ENCODE results near the gene ZNF184. TPM values are rescaled to one million over a fixed set of nuclear protein-coding genes. Genes with fewer than 3 reads are reported as not detected.

Gene ZNF184
- total and polyA plus RNA-seq, 9 of the 15 experiments (the other 6 are each of a cell fraction or from before 2014, with no cell fraction given) = 7.6 to 22.2 (median 12.8) TPM

DNA sequence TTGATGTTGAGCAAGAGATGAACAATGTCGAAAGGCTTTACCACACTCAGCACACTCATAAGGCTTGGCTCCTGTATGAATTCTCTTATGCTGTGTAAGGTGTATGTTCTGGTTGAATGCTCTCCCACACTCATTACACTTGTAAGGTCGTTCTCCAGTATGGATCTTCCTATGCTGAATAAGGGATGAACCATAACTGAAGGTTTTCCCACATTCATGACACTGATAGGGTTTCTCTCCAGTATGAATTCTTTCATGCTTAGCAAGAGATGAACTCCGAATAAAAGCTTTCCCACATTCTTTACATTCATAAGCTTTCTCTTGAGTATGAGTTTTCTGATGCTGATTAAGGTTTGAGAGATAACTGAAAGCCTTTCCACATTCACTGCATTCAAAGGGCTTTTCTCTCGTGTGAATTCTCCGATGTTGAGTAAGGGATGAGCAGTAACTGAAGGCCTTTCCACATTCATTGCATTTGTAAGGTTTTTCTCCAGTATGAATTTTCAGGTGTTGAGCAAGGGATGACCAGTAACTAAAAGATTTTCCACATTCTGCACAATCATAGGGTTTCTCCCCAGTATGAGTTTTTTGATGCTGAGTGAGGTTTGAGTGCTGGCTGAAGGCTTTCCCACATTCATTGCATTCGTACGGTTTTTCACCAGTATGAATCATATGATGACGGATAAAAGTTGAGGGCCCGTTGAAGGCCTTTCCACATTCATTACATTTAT lies 21.1 kb downstream of the ZNF184 start (continued):
- TF ChIP-seq, protein P1, sequence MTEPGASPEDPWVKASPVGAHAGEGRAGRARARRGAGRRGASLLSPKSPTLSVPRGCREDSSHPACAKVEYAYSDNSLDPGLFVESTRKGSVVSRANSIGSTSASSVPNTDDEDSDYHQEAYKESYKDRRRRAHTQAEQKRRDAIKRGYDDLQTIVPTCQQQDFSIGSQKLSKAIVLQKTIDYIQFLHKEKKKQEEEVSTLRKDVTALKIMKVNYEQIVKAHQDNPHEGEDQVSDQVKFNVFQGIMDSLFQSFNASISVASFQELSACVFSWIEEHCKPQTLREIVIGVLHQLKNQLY (CRISPR knock-in tag; conservative IDR thresholded peaks at IDR 0.05) = no peak
- TF ChIP-seq, protein P2, sequence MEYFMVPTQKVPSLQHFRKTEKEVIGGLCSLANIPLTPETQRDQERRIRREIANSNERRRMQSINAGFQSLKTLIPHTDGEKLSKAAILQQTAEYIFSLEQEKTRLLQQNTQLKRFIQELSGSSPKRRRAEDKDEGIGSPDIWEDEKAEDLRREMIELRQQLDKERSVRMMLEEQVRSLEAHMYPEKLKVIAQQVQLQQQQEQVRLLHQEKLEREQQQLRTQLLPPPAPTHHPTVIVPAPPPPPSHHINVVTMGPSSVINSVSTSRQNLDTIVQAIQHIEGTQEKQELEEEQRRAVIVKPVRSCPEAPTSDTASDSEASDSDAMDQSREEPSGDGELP (CRISPR knock-in tag; IDR thresholded peaks at IDR 0.05; ENCODE audit: borderline replicate concordance) = no peak
- TF ChIP-seq KLF10 (CRISPR knock-in tag; IDR thresholded peaks at IDR 0.05) (no peak), ZFP30 (CRISPR knock-in tag; IDR thresholded peaks at IDR 0.05; ENCODE audit: borderline replicate concordance) (no peak), TRIM24 (IDR thresholded peaks at IDR 0.05) (peak in 1 of 2 experiments; percentile 67; a peak in 2 of 4 replicates), MXI1 (IDR thresholded peaks at IDR 0.05; ENCODE audit: low read depth, low read length) (no peak), NRF1 (conservative IDR thresholded peaks at IDR 0.05 in 1 of 2, IDR thresholded peaks at IDR 0.05 in 1 of 2) (no peak), HNRNPUL1 (IDR thresholded peaks at IDR 0.05; ENCODE audit: low read length) (no peak), CBX5 (IDR thresholded peaks at IDR 0.05; ENCODE audit: borderline replicate concordance, low read depth) (peak; percentile 90; the same call in 1 of the 2 replicates), NFE2 (IDR thresholded peaks at IDR 0.05; ENCODE audit: low read depth) (no peak), NR2C2 (CRISPR knock-in tag; IDR thresholded peaks at IDR 0.05) (no peak), NR2C2 (tag; IDR thresholded peaks at IDR 0.05) (no peak), SREBF1 (IDR thresholded peaks at IDR 0.05; ENCODE audit: borderline replicate concordance, low read depth, low read length) (no peak), ZEB2 (IDR thresholded peaks at IDR 0.05) (no peak), SIX5 (IDR thresholded peaks at IDR 0.05; ENCODE audit: borderline replicate concordance in 1 of 2, insufficient read depth in 1 of 2, low read depth in 1 of 2, low read length in 2 of 2) (no peak), GABPB2 (CRISPR knock-in tag; conservative IDR thresholded peaks at IDR 0.05) (no peak), ZNF133 (CRISPR knock-in tag; IDR thresholded peaks at IDR 0.05) (no peak), DPF2 (IDR thresholded peaks at IDR 0.05) (no peak), ZBTB1 (CRISPR knock-in tag; IDR thresholded peaks at IDR 0.05; ENCODE audit: borderline replicate concordance, low read depth) (no peak), CBX1 (IDR thresholded peaks at IDR 0.05; ENCODE audit: low read depth) (peak; percentile 49; the same call in 1 of the 2 replicates), TCF3 (CRISPR knock-in tag; IDR thresholded peaks at IDR 0.05) (no peak), MCM3 (IDR thresholded peaks at IDR 0.05) (no peak), TRIM28 (IDR thresholded peaks at IDR 0.05) (peak; percentile 93), SMAD3 (CRISPR knock-in tag; conservative IDR thresholded peaks at IDR 0.05) (no peak), RBM17 (IDR thresholded peaks at IDR 0.05; ENCODE audit: borderline replicate concordance, low read depth, low read length) (no peak), U2AF2 (optimal IDR thresholded peaks at IDR 0.05; ENCODE audit: low read depth, low read length) (no peak), ZNF239 (CRISPR knock-in tag; IDR thresholded peaks at IDR 0.05) (no peak)
- TF ChIP-seq, protein P3, sequence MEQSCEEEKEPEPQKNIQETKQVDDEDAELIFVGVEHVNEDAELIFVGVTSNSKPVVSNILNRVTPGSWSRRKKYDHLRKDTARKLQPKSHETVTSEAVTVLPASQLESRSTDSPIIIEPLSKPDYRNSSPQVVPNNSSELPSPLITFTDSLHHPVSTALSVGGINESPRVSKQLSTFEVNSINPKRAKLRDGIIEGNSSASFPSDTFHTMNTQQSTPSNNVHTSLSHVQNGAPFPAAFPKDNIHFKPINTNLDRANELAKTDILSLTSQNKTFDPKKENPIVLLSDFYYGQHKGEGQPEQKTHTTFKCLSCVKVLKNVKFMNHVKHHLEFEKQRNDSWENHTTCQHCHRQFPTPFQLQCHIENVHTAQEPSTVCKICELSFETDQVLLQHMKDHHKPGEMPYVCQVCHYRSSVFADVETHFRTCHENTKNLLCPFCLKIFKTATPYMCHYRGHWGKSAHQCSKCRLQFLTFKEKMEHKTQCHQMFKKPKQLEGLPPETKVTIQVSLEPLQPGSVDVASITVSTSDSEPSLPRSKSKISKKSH (CRISPR knock-in tag; IDR thresholded peaks at IDR 0.05) = no peak

Data from K562 (cell line).